Fibroblast of lung (primary cell): ENCODE data around the gene DNAH17. TPM values are rescaled to one million over a fixed set of nuclear protein-coding genes. Genes with fewer than 3 reads are reported as not detected.
A peak's percentile ranks its signal among the peaks of the same experiment; 100 is the strongest.

Source experiments
- DNase-seq, 2 donors: peaks; one replicate each; pipeline versions ENCODE4 v3.0.0 to v3.0.0-alpha.2; 2010; ENCODE audit warnings: low read depth in 2 of 2
- H2AFZ ChIP-seq: 2 replicates; pipeline ENCODE4 v1.5.1; 2012; ENCODE audit warnings: low read length, control low read depth, inconsistent platforms
- H3K27ac ChIP-seq: 2 replicates; pipeline ENCODE4 v1.5.1; 2011; ENCODE audit warnings: low read length, control low read depth; ENCODE audit not compliant: insufficient read depth
- H3K27me3 ChIP-seq: 2 replicates; pipeline ENCODE4 v1.5.1; 2011; ENCODE audit warnings: mild to moderate bottlenecking, low read length; ENCODE audit not compliant: control insufficient read depth, insufficient read depth
- H3K36me3 ChIP-seq: 2 replicates; pipeline ENCODE4 v1.5.1; 2011; ENCODE audit warnings: low read length; ENCODE audit not compliant: control insufficient read depth, insufficient read depth
- H3K4me1 ChIP-seq: 2 replicates; pipeline ENCODE4 v1.5.1; 2011; ENCODE audit warnings: low read length; ENCODE audit not compliant: control insufficient read depth, insufficient read depth; ENCODE audit errors: extremely low read depth
- H3K4me2 ChIP-seq: 2 replicates; pipeline ENCODE4 v1.5.1; 2011; ENCODE audit warnings: low read length, control low read depth; ENCODE audit not compliant: insufficient read depth; ENCODE audit errors: extremely low read depth
- H3K4me3 ChIP-seq, 4 experiments: fragments of 200-600 bp in 1 of 4; sonication (generic) in 1 of 4; replicated peaks in 1 of 4; 2 replicates each; pipeline ENCODE4 v1.5.1; 2011 to 2016; ENCODE audit warnings: low read length in 4 of 4, low read depth in 3 of 4, mild to moderate bottlenecking in 3 of 4, control low read depth in 2 of 4, inconsistent platforms in 1 of 4, mixed read lengths in 1 of 4; ENCODE audit not compliant: insufficient read depth in 1 of 4; ENCODE audit errors: control extremely low read depth in 1 of 4
- H3K79me2 ChIP-seq: 2 replicates; pipeline ENCODE4 v1.5.1; 2012; ENCODE audit warnings: mild to moderate bottlenecking, low read length, inconsistent platforms; ENCODE audit not compliant: control insufficient read depth, insufficient read depth
- H3K9ac ChIP-seq: 2 replicates; pipeline ENCODE4 v1.5.1; 2011; ENCODE audit warnings: mild to moderate bottlenecking, low read length, control low read depth; ENCODE audit not compliant: insufficient read depth
- H3K9me3 ChIP-seq: 2 replicates; pipeline ENCODE4 v1.5.1; 2012; ENCODE audit warnings: low read depth, low read length; ENCODE audit not compliant: control insufficient read depth, insufficient read depth
- H4K20me1 ChIP-seq: 2 replicates; pipeline ENCODE4 v1.5.1; 2011; ENCODE audit warnings: low read length; ENCODE audit not compliant: control insufficient read depth, insufficient read depth; ENCODE audit errors: extremely low read depth
- CTCF ChIP-seq, 2 donors: IDR thresholded peaks in 1 of 2; conservative IDR thresholded peaks in 1 of 2; 1 replicate in 1 of 2; 2 replicates in 1 of 2; pipeline ENCODE4 v1.5.1; 2011 to 2012; ENCODE audit warnings: low read length in 2 of 2, control low read depth in 1 of 2, inconsistent platforms in 1 of 2, low read depth in 1 of 2, mild to moderate bottlenecking in 1 of 2
- EZH2 ChIP-seq: IDR thresholded peaks from 2 replicates; pipeline ENCODE4 v1.5.1; 2012; ENCODE audit warnings: low read length, control low read depth, mild to moderate bottlenecking; ENCODE audit errors: missing control alignments
- polyA plus RNA-seq, 2 donors: library from polyadenylated mRNA; depleted of rRNA in 1 of 2; stranded (reverse) in 1 of 2; unstranded in 1 of 2; fragments of >200 nt; gene quantifications; 2 replicates each; pipeline ENCODE4 v1.2.1, GENCODE V29; 2011 to 2012; ENCODE audit warnings: missing spikeins in 1 of 2
- total RNA-seq: library from RNA; depleted of rRNA; stranded (reverse); fragments of >200 nt; gene quantifications from 2 replicates; pipeline ENCODE4 v1.2.1, GENCODE V29; 2014

DNAH17 gene
- total and polyA plus RNA-seq, 2 donors (not counting 1 experiment from before 2014, with no cell fraction given) = not detected

GRCh38 chr17:78425429-78425828, 151.8 kb downstream of the DNAH17 start:
- no peaks in the 10 kb centered on the region for H3K79me2 ChIP-seq
- no peak overlapping the region for H3K9ac ChIP-seq
- no peak overlapping the region for H3K4me2 ChIP-seq
- no peak overlapping the region for H2AFZ ChIP-seq
- no peak for TF ChIP-seq EZH2
- TF ChIP-seq CTCF (conservative IDR thresholded peaks at IDR 0.05 in 1 of 2, IDR thresholded peaks at IDR 0.05 in 1 of 2; ENCODE audit: low read depth in 1 of 2, low read length in 2 of 2) = no peak
- no peaks in the 10 kb centered on the region for H3K9me3 ChIP-seq
- no peak overlapping the region for H3K27ac ChIP-seq
- no peaks in the 10 kb centered on the region for H3K27me3 ChIP-seq
- no peak for DNase-seq
- H3K4me1 ChIP-seq = peaks cover 2% of the 10 kb centered on the region
- peaks cover 29% of the 10 kb centered on the region for H3K36me3 ChIP-seq
- no peak overlapping the region for H3K4me3 ChIP-seq
- H4K20me1 ChIP-seq = no peaks in the 10 kb centered on the region

GRCh38 chr17:78423961-78424675, 153.1 kb downstream of the DNAH17 start:
- Histone ChIP-seq H4K20me1 (no peaks in the 10 kb centered on the region), H3K4me3 (no peak overlapping the region), H3K9me3 (no peaks in the 10 kb centered on the region), H3K79me2 (peaks cover 3% of the 10 kb centered on the region), H2AFZ (no peak overlapping the region), H3K27me3 (no peaks in the 10 kb centered on the region), H3K4me1 (peaks cover 2% of the 10 kb centered on the region), H3K27ac (no peak overlapping the region), H3K9ac (no peak overlapping the region), H3K4me2 (no peak overlapping the region), H3K36me3 (peaks cover 40% of the 10 kb centered on the region)
- TF ChIP-seq CTCF (conservative IDR thresholded peaks at IDR 0.05 in 1 of 2, IDR thresholded peaks at IDR 0.05 in 1 of 2; ENCODE audit: low read depth in 1 of 2, low read length in 2 of 2) (no peak), EZH2 (no peak)
- peak in 1 of 2 donors; percentile 56 for DNase-seq

GRCh38 chr17:78422872-78423588, 154.2 kb downstream of the DNAH17 start:
- no peaks in the 10 kb centered on the region for H3K27me3 ChIP-seq
- H3K79me2 ChIP-seq = peaks cover 5% of the 10 kb centered on the region
- H3K36me3 ChIP-seq = peaks cover 39% of the 10 kb centered on the region
- no peak overlapping the region for H3K27ac ChIP-seq
- no peak overlapping the region for H2AFZ ChIP-seq
- H3K4me3 ChIP-seq = no peak overlapping the region
- H3K9ac ChIP-seq = no peak overlapping the region
- peaks cover 2% of the 10 kb centered on the region for H3K4me1 ChIP-seq
- TF ChIP-seq CTCF (conservative IDR thresholded peaks at IDR 0.05 in 1 of 2, IDR thresholded peaks at IDR 0.05 in 1 of 2; ENCODE audit: low read depth in 1 of 2, low read length in 2 of 2) (no peak), EZH2 (no peak)
- H4K20me1 ChIP-seq = no peaks in the 10 kb centered on the region
- H3K9me3 ChIP-seq = no peaks in the 10 kb centered on the region
- no peak overlapping the region for H3K4me2 ChIP-seq
- no peak for DNase-seq
